Measurements from ENCODE around the gene SSC4D.

- no peak for TF ChIP-seq CTCF (conservative IDR thresholded peaks at IDR 0.05; ENCODE audit: low read depth in 2 of 2)
- TF ChIP-seq EZH2phosphoT487 (IDR thresholded peaks at IDR 0.05; ENCODE audit: unreplicated experiment) = no peak
- TF ChIP-seq EZH2 (IDR thresholded peaks at IDR 0.05; ENCODE audit: low read depth, unreplicated experiment) = no peak
- no peak for TF ChIP-seq POLR2AphosphoS5 (IDR thresholded peaks at IDR 0.05; ENCODE audit: low read depth)
- no peak for TF ChIP-seq REST (IDR thresholded peaks at IDR 0.05; ENCODE audit: unreplicated experiment)
- no peak for TF ChIP-seq CREB1 (CRISPR knock-in tag; IDR thresholded peaks at IDR 0.05; ENCODE audit: low read depth)
- TF ChIP-seq ZNF462 (CRISPR knock-in tag; IDR thresholded peaks at IDR 0.05) = no peak
- no peak for TF ChIP-seq JUNB (IDR thresholded peaks at IDR 0.05; ENCODE audit: unreplicated experiment)
- TF ChIP-seq NANOG (IDR thresholded peaks at IDR 0.05; ENCODE audit: borderline replicate concordance) = no peak
These were observed 68.8 kb downstream of the SSC4D start for GRCh38 chr7:76340617-76341131.
